IPS DF 19.7 (cell line): ENCODE results near the gene PNMT.

Source experiments
- DNase-seq: peaks from one replicate; pipeline ENCODE4 v3.0.0-alpha.2; 2013; ENCODE audit warnings: low read depth, low spot score

Gene PNMT, protein sequence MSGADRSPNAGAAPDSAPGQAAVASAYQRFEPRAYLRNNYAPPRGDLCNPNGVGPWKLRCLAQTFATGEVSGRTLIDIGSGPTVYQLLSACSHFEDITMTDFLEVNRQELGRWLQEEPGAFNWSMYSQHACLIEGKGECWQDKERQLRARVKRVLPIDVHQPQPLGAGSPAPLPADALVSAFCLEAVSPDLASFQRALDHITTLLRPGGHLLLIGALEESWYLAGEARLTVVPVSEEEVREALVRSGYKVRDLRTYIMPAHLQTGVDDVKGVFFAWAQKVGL

DNA sequence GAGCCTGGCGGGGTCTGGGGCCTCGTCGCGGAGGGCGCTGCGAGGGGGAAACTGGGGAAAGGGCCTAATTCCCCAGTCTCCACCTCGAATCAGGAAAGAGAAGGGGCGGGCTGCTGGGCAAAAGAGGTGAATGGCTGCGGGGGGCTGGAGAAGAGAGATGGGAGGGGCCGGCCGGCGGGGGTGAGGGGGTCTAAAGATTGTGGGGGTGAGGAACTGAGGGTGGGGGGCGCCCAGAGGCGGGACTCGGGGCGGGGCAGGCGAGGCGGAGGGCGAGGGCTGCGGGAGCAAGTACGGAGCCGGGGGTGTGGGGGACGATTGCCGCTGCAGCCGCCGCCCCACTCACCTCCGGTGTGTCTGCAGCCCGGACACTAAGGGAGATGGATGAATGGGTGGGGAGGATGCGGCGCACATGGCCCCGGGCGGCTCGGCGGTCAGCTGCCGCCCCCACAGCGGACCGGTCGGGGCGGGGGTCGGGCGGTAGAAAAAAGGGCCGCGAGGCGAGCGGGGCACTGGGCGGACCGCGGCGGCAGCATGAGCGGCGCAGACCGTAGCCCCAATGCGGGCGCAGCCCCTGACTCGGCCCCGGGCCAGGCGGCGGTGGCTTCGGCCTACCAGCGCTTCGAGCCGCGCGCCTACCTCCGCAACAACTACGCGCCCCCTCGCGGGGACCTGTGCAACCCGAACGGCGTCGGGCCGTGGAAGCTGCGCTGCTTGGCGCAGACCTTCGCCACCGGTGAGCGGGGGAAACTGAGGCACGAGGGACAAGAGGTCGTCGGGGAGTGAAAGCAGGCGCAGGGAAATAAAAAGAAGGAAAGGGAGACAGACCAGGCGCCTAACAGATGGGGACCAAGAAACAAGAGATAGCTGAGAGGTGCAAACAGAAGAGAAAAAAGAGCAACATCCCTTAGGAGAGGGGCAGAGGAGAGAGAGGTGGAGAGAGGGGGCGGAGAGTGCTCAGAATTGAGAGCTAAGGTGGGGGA, at the start of gene PNMT:
TSS of gene PNMT (plus strand) at position 509 of the 980 bp plus-strand sequence. CDS start at position 532, 23 bp downstream.
- no peak for DNase-seq

GRCh38 chr17:39618956-39619785, 49.1 kb upstream of the PNMT start:
- DNase-seq, result no peak

DNA sequence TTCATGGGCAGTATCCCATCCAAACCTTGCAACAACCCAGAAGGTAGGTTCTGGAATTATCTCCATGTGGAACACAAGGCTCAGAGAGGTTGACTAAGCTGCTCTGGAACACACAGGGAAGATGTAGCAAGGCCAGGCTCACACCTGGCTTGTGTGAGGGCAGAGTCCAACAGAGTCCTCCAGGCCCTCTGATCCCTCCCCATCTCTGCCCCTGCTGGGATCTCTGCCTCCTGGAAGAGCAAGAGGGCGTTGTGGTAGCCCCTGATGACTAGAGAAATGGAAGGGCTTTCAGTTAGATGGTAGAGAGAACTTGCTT, 48.5 kb upstream of the PNMT start:
- no peak for DNase-seq

DNA sequence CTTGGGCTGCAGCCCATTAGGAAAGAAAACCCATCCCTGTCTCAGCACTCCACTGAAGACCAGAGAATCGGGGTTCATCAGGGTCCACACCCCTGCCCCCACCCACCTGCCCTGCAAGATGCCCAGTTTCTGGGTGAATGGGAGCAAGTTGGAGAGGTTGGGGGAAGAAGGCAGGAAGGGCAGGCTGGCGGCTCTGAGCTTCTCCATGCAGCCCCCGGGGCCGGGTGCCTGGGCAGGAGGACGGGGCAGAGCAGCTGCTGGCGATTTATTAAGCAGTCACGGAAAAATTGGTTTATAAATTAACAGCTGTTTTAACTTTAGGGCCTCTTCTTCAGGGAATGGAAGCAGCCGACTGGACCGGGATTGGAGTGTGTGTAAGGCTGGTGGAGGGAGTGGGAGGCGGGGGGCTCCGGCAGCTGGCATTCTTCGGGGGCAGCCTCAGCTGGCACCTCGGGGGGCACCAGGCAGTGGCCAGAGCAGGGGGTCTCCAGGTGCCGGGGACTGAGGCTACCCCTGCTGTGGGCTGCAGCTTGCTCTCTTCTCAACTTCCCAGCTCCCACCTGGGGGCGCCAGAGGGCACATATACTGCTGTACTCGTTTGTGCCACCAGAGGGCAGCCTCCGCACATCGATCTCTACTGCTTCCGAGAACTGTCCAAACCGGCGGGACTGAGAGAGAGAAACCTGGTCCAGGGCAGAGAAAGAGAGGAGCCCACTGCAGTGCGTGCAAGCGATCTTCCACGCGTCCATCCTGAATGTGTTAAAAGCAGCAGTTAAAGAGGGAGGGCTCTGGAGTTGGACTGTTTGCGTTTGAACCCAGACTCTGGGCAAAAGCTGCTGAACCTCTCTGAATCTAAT, 46.5 kb upstream of the PNMT start:
- no peak for DNase-seq

GRCh38 chr17:39622380-39623006, 45.8 kb upstream of the PNMT start:
- no peak for DNase-seq

GRCh38 chr17:39623356-39623950, 44.8 kb upstream of the PNMT start:
- DNase-seq, result no peak

- no peak for DNase-seq
These were observed 43.9 kb upstream of the PNMT start for GRCh38 chr17:39624313-39624712.

DNA sequence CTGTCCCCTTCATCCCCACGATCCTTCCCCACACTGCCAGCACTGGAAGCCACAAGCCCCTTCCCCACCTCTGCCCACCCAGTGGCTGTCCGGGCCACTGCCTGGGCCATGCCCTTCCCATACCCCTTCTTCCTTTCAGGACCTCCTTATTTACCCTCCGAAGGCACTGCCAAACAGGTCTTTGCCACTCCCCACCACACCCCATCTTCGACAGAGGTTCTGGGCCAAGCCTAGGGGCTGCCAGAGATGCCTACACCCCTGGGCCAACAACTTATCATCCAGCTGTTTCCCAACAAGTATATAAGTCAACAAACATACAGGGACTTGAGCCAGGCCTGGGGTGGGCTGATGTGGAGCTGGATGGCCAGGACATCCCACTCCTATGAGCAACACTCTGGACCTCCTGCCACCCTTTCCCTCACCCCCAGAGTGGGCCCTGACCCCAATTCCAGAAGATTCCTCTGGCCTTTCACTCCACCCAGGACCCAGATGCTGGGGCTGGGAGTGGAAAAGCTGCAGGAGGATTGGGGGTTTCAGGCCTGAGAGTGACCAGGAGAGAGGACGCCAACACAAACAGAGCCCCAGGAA, 43.0 kb upstream of the PNMT start:
- DNase-seq, result no peak

DNA sequence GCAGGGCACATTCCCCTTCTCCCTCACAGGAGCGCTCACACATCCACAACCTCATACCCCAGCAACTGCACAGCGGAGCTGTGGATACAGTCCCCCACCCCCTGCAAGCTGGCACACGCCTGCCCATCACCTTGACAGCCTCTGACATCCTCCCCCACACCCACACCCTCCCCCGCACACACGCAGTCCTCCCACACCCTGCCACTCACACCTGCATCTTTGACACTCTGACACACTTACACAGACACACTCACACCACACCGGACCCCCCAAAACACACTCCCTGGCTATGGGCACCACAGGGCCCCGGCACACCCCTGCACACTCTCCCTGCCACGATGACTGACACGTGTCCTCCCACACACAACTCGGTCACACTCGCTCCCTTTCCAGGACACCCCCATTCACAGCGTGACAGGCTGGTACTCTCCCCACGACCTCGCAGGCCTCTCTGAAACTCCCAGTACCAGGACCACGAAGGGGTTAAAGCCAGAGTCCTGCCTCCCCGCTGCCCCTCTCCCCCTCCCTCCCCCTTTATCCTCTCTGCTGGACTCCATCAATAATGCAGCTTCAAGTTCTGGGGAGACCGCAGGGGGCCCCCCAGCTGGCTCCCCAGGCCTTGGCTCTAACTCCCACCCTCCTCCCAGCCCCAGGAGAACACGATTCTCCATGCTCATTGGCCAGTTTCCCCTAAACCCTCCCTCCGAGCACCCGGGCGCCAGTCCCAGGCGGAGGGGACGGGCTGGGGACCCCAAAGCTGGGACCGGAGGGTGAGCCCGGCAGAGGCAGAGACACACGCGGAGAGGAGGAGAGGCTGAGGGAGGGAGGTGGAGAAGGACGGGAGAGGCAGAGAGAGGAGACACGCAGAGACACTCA, 41.8 kb upstream of the PNMT start, which contains the start of gene PPP1R1B:
TSS of gene PPP1R1B (plus strand) at position 782 of the 876 bp plus-strand sequence. CDS start 441 bp downstream, outside the sequence.
- DNase-seq, result no peak

- no peak for DNase-seq
These were observed 41.1 kb upstream of the PNMT start for GRCh38 chr17:39627047-39627711.

- no peak for DNase-seq
These were observed 40.3 kb upstream of the PNMT start for GRCh38 chr17:39627712-39628516.

DNA sequence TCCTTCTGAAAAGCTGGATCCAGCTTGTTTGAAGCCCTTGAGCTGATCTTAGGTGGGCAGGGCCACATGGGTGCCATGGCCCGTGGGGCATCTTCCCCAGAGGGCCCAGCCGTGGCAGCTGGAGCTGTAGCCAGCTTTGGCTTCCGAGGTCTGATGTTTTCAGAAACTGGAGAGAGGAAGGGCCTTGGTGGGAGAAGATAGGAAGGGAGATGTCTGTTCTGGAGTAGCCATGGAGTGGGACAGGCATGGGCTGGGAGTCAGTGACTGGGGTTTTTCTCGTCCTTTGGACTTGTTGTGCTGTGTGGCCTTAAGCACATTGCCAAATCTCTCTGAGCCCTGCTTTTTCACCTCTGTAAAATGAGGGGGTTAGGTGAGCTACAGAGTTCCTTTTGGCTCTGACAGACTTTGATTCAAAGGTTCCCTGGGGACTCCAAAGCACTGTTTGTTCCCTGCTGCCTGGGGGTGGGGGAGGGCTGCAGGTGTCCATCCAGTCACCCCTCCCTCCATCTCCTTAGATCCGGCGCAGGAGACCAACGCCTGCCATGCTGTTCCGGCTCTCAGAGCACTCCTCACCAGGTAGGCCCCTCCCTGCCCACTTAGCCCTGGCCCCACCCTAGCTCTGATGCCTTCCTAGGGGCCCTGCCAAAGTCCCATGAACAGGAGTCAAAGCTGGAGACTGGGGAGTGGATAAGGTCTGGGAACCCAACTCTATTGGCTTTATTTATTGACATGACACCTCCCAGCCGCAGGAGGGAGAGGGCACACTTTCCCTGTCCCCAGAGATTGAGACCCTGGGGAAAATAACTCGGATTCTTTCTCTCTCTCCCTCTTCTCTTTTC, 39.4 kb upstream of the PNMT start:
- no peak for DNase-seq

DNA sequence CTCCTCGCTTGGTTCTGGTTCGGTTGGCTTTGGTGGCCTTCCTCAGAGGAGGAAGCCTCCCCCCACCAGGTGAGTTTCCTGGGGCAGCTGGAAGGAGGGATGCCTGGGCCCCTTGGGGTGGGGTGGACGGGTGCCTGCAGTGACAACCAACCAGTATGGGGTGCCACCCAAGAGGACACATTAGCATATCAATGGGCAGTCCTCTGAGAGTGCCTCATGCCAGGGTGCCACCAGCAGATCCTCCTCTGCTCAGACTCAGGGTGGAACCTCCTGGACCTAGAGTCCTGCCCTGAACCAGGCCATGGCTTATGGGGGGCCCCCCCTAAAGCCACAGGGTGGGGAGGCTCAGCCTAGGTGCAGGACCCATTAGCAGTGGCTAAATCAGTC, 38.8 kb upstream of the PNMT start:
- no peak for DNase-seq

GRCh38 chr17:39629898-39630297, 38.4 kb upstream of the PNMT start:
- DNase-seq, result no peak

- peak; percentile 80 for DNase-seq
These were observed 36.9 kb upstream of the PNMT start for GRCh38 chr17:39631403-39631802.
